ENCODE data around the gene KCNJ6.

Gene KCNJ6

DNA sequence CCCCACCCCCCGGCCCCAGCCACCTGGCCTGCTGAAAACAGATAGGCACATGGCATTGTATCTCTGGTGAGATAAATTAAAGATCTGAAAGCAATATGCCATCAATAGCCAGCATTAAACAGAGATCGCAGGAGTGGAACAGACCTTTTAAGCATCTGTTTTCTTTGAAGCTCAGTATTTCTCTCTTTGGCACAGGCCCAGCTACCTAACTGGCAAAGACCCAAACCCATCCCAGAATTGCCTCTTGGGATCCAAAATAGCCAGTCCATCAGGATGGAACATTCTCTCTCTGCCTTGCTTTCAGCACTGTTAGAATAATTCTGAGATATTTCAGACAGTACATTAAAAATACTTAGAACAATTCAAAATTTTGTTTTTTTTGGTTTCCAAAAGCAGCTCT lies 46.0 kb downstream of the KCNJ6 start:
- ChIA-PET CTCF (no interaction called here), POLR2A (no interaction called here)
- DNase-seq (ENCODE audit: extremely low spot score) = no peak
- TF ChIP-seq ARNT (IDR thresholded peaks at IDR 0.05) = no peak
- TF ChIP-seq ZNF384 (IDR thresholded peaks at IDR 0.05) = no peak
- TF ChIP-seq SP1 (IDR thresholded peaks at IDR 0.05) = no peak
- TF ChIP-seq SUZ12 (IDR thresholded peaks at IDR 0.05) = no peak
- no peak for TF ChIP-seq HDGF (IDR thresholded peaks at IDR 0.05; ENCODE audit: borderline replicate concordance)
- no peak for TF ChIP-seq TARDBP (IDR thresholded peaks at IDR 0.05)
- TF ChIP-seq LEF1 (IDR thresholded peaks at IDR 0.05; ENCODE audit: borderline replicate concordance) = no peak
- no peak for TF ChIP-seq L3MBTL2 (conservative IDR thresholded peaks at IDR 0.05)
- TF ChIP-seq CTBP1 (IDR thresholded peaks at IDR 0.05; ENCODE audit: borderline replicate concordance) = no peak
- no peak for TF ChIP-seq NFRKB (IDR thresholded peaks at IDR 0.05)
- TF ChIP-seq BHLHE40 (IDR thresholded peaks at IDR 0.05; ENCODE audit: borderline replicate concordance) = no peak
- TF ChIP-seq, protein P1, sequence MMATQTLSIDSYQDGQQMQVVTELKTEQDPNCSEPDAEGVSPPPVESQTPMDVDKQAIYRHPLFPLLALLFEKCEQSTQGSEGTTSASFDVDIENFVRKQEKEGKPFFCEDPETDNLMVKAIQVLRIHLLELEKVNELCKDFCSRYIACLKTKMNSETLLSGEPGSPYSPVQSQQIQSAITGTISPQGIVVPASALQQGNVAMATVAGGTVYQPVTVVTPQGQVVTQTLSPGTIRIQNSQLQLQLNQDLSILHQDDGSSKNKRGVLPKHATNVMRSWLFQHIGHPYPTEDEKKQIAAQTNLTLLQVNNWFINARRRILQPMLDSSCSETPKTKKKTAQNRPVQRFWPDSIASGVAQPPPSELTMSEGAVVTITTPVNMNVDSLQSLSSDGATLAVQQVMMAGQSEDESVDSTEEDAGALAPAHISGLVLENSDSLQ (IDR thresholded peaks at IDR 0.05) = no peak
- no peak for TF ChIP-seq FOXM1 (IDR thresholded peaks at IDR 0.05; ENCODE audit: borderline replicate concordance)
- TF ChIP-seq ELF4 (IDR thresholded peaks at IDR 0.05) = no peak
- TF ChIP-seq FOXK2 (IDR thresholded peaks at IDR 0.05) = no peak
- TF ChIP-seq FOXA1 (IDR thresholded peaks at IDR 0.05) = no peak

DNA sequence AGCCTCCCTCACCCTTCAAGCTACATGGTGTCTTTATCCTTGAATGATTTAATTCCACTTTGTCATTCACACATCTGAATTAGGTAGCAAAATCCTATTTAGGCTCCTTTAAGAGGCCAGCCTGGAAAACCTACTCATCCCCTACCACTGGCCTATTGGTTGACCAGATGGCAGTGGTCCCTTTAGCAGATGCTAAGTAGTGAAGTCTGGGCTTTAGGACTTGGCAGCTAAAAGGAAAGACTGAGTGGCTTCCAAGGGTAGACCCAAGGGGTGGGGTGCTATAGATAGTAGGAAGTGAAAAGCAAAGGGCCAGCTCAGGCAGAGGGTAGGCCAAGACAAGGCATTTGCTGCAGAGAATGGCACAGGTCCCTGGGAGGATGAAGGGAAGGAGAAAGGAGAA lies 46.6 kb downstream of the KCNJ6 start:
- TF ChIP-seq NFRKB (IDR thresholded peaks at IDR 0.05) = no peak
- no peak for TF ChIP-seq LEF1 (IDR thresholded peaks at IDR 0.05; ENCODE audit: borderline replicate concordance)
- TF ChIP-seq ZNF384 (IDR thresholded peaks at IDR 0.05) = no peak
- no peak for TF ChIP-seq SP1 (IDR thresholded peaks at IDR 0.05)
- TF ChIP-seq ELF4 (IDR thresholded peaks at IDR 0.05) = no peak
- TF ChIP-seq FOXA1 (IDR thresholded peaks at IDR 0.05) = no peak
- no peak for TF ChIP-seq ARNT (IDR thresholded peaks at IDR 0.05)
- TF ChIP-seq FOXM1 (IDR thresholded peaks at IDR 0.05; ENCODE audit: borderline replicate concordance) = no peak
- no peak for TF ChIP-seq FOXK2 (IDR thresholded peaks at IDR 0.05)
- TF ChIP-seq SUZ12 (IDR thresholded peaks at IDR 0.05) = no peak
- ChIA-PET CTCF (no interaction called here), POLR2A (no interaction called here)
- DNase-seq (ENCODE audit: extremely low spot score) = no peak

DNA sequence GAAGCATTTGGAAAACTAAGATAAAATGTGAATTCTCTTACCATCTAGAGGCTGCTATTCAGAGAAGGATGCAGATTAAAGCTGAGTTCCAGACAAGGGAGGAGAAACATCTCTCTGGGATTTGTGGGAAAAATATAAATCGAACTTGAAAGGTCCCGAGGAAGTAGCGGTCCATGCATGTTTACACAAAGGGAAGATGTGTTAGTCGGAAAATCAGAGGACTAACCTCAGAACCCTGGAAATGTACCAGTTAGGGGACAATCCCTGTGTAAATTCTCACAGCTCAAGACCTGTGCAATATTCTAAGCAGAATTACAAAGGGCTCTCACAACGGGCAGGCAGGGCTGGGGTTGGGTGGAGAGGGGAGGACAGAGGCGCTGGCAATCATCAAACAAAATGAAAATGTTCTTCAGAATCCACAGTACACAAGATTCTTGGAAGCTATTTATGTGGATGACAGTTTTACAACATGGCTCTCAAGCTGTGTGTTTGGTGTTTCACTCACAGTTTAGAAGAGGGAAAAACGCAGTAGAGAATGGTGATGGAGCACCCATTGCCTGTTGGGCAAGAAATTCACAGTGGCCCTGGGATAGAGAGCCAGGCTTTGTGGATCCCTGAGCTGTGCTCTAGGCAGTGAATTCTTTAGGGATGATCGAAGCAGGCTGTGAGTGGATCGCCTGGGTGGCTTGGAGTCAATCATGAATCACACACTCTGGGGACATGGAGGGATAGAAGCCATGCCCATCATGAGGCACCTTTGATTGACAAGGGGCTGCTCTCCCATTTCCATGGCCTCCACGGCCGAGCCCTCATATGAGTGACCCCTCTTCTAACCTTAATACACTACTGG lies 47.6 kb downstream of the KCNJ6 start:
- no peak for DNase-seq (ENCODE audit: extremely low spot score)
- POLR2A ChIA-PET = no interaction called here
- CTCF ChIA-PET = no interaction called here
- TF ChIP-seq ELF4 (IDR thresholded peaks at IDR 0.05) = no peak
- no peak for TF ChIP-seq LEF1 (IDR thresholded peaks at IDR 0.05; ENCODE audit: borderline replicate concordance)
- TF ChIP-seq FOXM1 (IDR thresholded peaks at IDR 0.05; ENCODE audit: borderline replicate concordance) = no peak
- TF ChIP-seq CTBP1 (IDR thresholded peaks at IDR 0.05; ENCODE audit: borderline replicate concordance) = no peak
- TF ChIP-seq ARNT (IDR thresholded peaks at IDR 0.05) = no peak
- no peak for TF ChIP-seq SUZ12 (IDR thresholded peaks at IDR 0.05)
- no peak for TF ChIP-seq SP1 (IDR thresholded peaks at IDR 0.05)
- no peak for TF ChIP-seq FOXA1 (IDR thresholded peaks at IDR 0.05)
- no peak for TF ChIP-seq L3MBTL2 (conservative IDR thresholded peaks at IDR 0.05)
- TF ChIP-seq, protein P1 (IDR thresholded peaks at IDR 0.05) = no peak
- no peak for TF ChIP-seq NFRKB (IDR thresholded peaks at IDR 0.05)
- no peak for TF ChIP-seq ZNF384 (IDR thresholded peaks at IDR 0.05)
- TF ChIP-seq HDGF (IDR thresholded peaks at IDR 0.05; ENCODE audit: borderline replicate concordance) = no peak
- no peak for TF ChIP-seq BHLHE40 (IDR thresholded peaks at IDR 0.05; ENCODE audit: borderline replicate concordance)
- TF ChIP-seq TARDBP (IDR thresholded peaks at IDR 0.05) = no peak
- no peak for TF ChIP-seq FOXK2 (IDR thresholded peaks at IDR 0.05)

DNA sequence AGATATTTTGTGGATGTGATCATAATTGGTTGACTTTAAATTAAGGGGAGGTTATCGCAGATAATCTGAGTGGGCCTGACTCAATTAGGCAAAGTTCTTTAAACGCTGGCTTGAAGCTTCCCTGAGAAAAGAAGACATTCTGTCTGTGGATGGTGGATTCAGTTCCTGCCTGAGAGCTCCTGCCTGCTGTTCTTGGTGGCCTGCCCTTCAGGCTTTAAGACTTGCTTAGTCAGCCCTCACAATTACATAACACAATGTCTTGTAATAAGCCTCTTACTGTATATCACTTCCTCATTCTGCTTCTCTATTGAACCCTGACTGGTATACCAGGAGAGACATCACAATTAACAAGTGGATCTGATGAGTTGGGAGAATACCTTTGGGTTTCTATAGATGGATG lies 50.2 kb downstream of the KCNJ6 start:
- TF ChIP-seq FOXM1 (IDR thresholded peaks at IDR 0.05; ENCODE audit: borderline replicate concordance) = no peak
- TF ChIP-seq L3MBTL2 (conservative IDR thresholded peaks at IDR 0.05) = no peak
- no peak for TF ChIP-seq SP1 (IDR thresholded peaks at IDR 0.05)
- TF ChIP-seq, protein P1 (IDR thresholded peaks at IDR 0.05) = no peak
- no peak for TF ChIP-seq ZNF384 (IDR thresholded peaks at IDR 0.05)
- TF ChIP-seq NFRKB (IDR thresholded peaks at IDR 0.05) = no peak
- no peak for TF ChIP-seq FOXK2 (IDR thresholded peaks at IDR 0.05)
- no peak for TF ChIP-seq FOXA1 (IDR thresholded peaks at IDR 0.05)
- no peak for TF ChIP-seq BHLHE40 (IDR thresholded peaks at IDR 0.05; ENCODE audit: borderline replicate concordance)
- no peak for TF ChIP-seq TARDBP (IDR thresholded peaks at IDR 0.05)
- no peak for TF ChIP-seq ARNT (IDR thresholded peaks at IDR 0.05)
- no peak for TF ChIP-seq LEF1 (IDR thresholded peaks at IDR 0.05; ENCODE audit: borderline replicate concordance)
- TF ChIP-seq HDGF (IDR thresholded peaks at IDR 0.05; ENCODE audit: borderline replicate concordance) = no peak
- TF ChIP-seq ELF4 (IDR thresholded peaks at IDR 0.05) = no peak
- TF ChIP-seq CTBP1 (IDR thresholded peaks at IDR 0.05; ENCODE audit: borderline replicate concordance) = no peak
- no peak for DNase-seq (ENCODE audit: extremely low spot score)
- ChIA-PET POLR2A (no interaction called here), CTCF (no interaction called here)

DNA sequence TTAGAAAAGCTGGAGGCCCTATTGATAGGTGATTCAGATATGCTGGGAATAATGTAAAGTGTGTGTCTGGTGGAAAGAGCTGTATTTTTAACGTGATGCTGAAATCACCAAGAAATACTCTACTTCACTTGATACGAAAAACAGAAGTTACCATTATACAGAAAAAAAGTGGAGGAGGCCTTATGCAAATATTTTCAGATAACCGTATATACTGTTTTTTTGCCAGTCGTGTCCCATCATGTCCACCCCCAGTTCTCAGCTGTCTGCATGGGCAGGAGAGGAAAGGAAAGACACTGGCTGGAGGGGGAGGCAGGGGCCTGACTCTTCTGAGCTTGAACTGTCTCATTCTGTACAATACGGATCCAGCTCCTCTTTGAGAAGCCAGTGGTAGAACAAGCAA lies 51.1 kb downstream of the KCNJ6 start:
- TF ChIP-seq CTBP1 (IDR thresholded peaks at IDR 0.05; ENCODE audit: borderline replicate concordance) (no peak), NFRKB (IDR thresholded peaks at IDR 0.05) (no peak), ARNT (IDR thresholded peaks at IDR 0.05) (no peak)
- TF ChIP-seq, protein P1 (IDR thresholded peaks at IDR 0.05) = no peak
- DNase-seq (ENCODE audit: extremely low spot score) = no peak
- ChIA-PET POLR2A (no interaction called here), CTCF (no interaction called here)

Measured in HEK293T (cell line).